ENCODE data around the gene LRP3. TPM values are rescaled to one million over a fixed set of nuclear protein-coding genes. Genes with fewer than 3 reads are reported as not detected.

LRP3 gene
- total RNA-seq, 1 experiment from 2014 or later = 20.4 TPM

- ATAC-seq = no peak
- Histone ChIP-seq H3K9ac (ENCODE audit: low read length) (no peak overlapping the region), H3K9me3 (ENCODE audit: low read length) (no peaks in the 10 kb centered on the region), H2AFZ (ENCODE audit: low read length) (no peak overlapping the region), H3K27me3 (ENCODE audit: low read length) (no peaks in the 10 kb centered on the region), H3F3A (ENCODE audit: low read length, unreplicated experiment) (no peaks in the 10 kb centered on the region), H3K4me2 (ENCODE audit: low read length) (no peak overlapping the region), H4K20me1 (ENCODE audit: low read length) (no peaks in the 10 kb centered on the region), H3K27ac (ENCODE audit: low read length) (no peak overlapping the region), H3K36me3 (ENCODE audit: low read depth, low read length) (no peaks in the 10 kb centered on the region), H3K4me1 (ENCODE audit: insufficient read depth, low read length) (no peaks in the 10 kb centered on the region), H3K9me2 (replicated peaks; ENCODE audit: low read length) (no peaks in the 10 kb centered on the region), H3K4me3 (ENCODE audit: low read length) (no peak overlapping the region), H3K79me2 (ENCODE audit: low read length) (no peaks in the 10 kb centered on the region)
- no peak for DNase-seq
- no TSS peak for BruUV-seq (replicated peaks)
- POLR2A ChIA-PET (ENCODE audit: unreplicated experiment) = no interaction called here
- CTCF ChIA-PET = no interaction called here
- TF ChIP-seq EZH2 (IDR thresholded peaks at IDR 0.05; ENCODE audit: low read length, unreplicated experiment) = no peak
- TF ChIP-seq EZH2phosphoT487 (IDR thresholded peaks at IDR 0.05; ENCODE audit: borderline replicate concordance, low read length) = no peak
- no peak for TF ChIP-seq CTCF (conservative IDR thresholded peaks at IDR 0.05; ENCODE audit: low read depth, low read length)
- intact Hi-C loops (cut with micrococcal nuclease) = no loop called here
Observed at GRCh38 chr19:33202546-33203507, 8.7 kb downstream of the LRP3 start.

- H3K36me3 ChIP-seq (ENCODE audit: low read depth, low read length) = no peaks in the 10 kb centered on the region
- BruUV-seq (replicated peaks) = no TSS peak
- no peak overlapping the region for H3K27ac ChIP-seq (ENCODE audit: low read length)
- no peaks in the 10 kb centered on the region for H3K9me2 ChIP-seq (replicated peaks; ENCODE audit: low read length)
- ATAC-seq = no peak
- H3K27me3 ChIP-seq (ENCODE audit: low read length) = no peaks in the 10 kb centered on the region
- H3K9me3 ChIP-seq (ENCODE audit: low read length) = no peaks in the 10 kb centered on the region
- H3F3A ChIP-seq (ENCODE audit: low read length, unreplicated experiment) = no peaks in the 10 kb centered on the region
- H3K79me2 ChIP-seq (ENCODE audit: low read length) = no peaks in the 10 kb centered on the region
- H3K4me3 ChIP-seq (ENCODE audit: low read length) = no peak overlapping the region
- H4K20me1 ChIP-seq (ENCODE audit: low read length) = no peaks in the 10 kb centered on the region
- ChIA-PET POLR2A (ENCODE audit: unreplicated experiment) (no interaction called here), CTCF (no interaction called here)
- H3K4me1 ChIP-seq (ENCODE audit: insufficient read depth, low read length) = no peaks in the 10 kb centered on the region
- intact Hi-C loops (cut with micrococcal nuclease) = no loop called here
- no peak for DNase-seq
- no peak overlapping the region for H3K4me2 ChIP-seq (ENCODE audit: low read length)
- TF ChIP-seq CTCF (conservative IDR thresholded peaks at IDR 0.05; ENCODE audit: low read depth, low read length) (no peak), EZH2phosphoT487 (IDR thresholded peaks at IDR 0.05; ENCODE audit: borderline replicate concordance, low read length) (no peak), EZH2 (IDR thresholded peaks at IDR 0.05; ENCODE audit: low read length, unreplicated experiment) (no peak)
- no peak overlapping the region for H2AFZ ChIP-seq (ENCODE audit: low read length)
- no peak overlapping the region for H3K9ac ChIP-seq (ENCODE audit: low read length)
Observed at GRCh38 chr19:33203529-33203928, 9.4 kb downstream of the LRP3 start.
